ENCODE results near the gene EYS. TPM values are rescaled to one million over a fixed set of nuclear protein-coding genes. Genes with fewer than 3 reads are reported as not detected.

Gene EYS
- total RNA-seq, 1 experiment from 2014 or later, result not detected

- Mint-ChIP-seq H3K4me1 (peaks cover 3% of the 10 kb centered on the region in 2 experiments; a peak in 2 of 4 replicates), H3K36me3 (ENCODE audit: insufficient read depth in 1 of 3, low read depth in 3 of 3) (no peaks in the 10 kb centered on the region), H3K27me3 (ENCODE audit: low read depth) (no peaks in the 10 kb centered on the region; the same call in 1 of the 2 replicates), H3K27ac (no peak overlapping the region), H3K4me3 (no peak overlapping the region), H3K9me3 (no peaks in the 10 kb centered on the region; a peak in 1 of 5 replicates)
- Histone ChIP-seq H3K56ac (ENCODE audit: insufficient read length, low read depth, low read length) (no peak overlapping the region), H2AFZ (ENCODE audit: low read length) (no peak overlapping the region), H2BK120ac (ENCODE audit: low read depth, low read length, poor library complexity, severe bottlenecking) (no peak overlapping the region), H3K4ac (ENCODE audit: low read depth, low read length) (no peak overlapping the region), H2AK5ac (ENCODE audit: insufficient read length, low read length) (no peak overlapping the region), H3K9ac (ENCODE audit: extremely low read depth, insufficient read length, low read length) (no peak overlapping the region), H3K14ac (ENCODE audit: insufficient read depth, low read length) (no peak overlapping the region), H4K91ac (ENCODE audit: insufficient read length, low read depth, low read length) (no peak overlapping the region), H2BK15ac (ENCODE audit: low read depth, low read length) (no peak overlapping the region), H4K5ac (ENCODE audit: insufficient read length, low read depth, low read length) (no peak overlapping the region), H3K18ac (ENCODE audit: insufficient read length, low read depth, low read length) (no peak overlapping the region), H3K79me1 (ENCODE audit: insufficient read depth, low read depth, low read length, poor library complexity, severe bottlenecking) (no peaks in the 10 kb centered on the region), H3K4me1 (ENCODE audit: insufficient read depth, low read length) (no peaks in the 10 kb centered on the region), H3T11ph (ENCODE audit: low read length) (no peak overlapping the region), H3K9me3 (ENCODE audit: control insufficient read depth, low read depth, low read length) (no peaks in the 10 kb centered on the region), H2BK12ac (ENCODE audit: insufficient read length, low read depth, low read length) (no peak overlapping the region), H4K20me1 (ENCODE audit: control insufficient read depth, insufficient read depth, insufficient read length) (no peaks in the 10 kb centered on the region), H3K4me2 (ENCODE audit: insufficient read depth, insufficient read length, low read length) (no peak overlapping the region), H3K27me3 (ENCODE audit: insufficient read depth, low read length) (no peaks in the 10 kb centered on the region), H2BK5ac (ENCODE audit: insufficient read length, low read length) (no peak overlapping the region), H2BK20ac (ENCODE audit: low read depth, low read length, poor library complexity, severe bottlenecking) (no peak overlapping the region), H3K23ac (ENCODE audit: insufficient read length, low read depth, low read length) (no peak overlapping the region), H3K23me2 (ENCODE audit: insufficient read length, low read depth, low read length, poor library complexity, severe bottlenecking) (no peaks in the 10 kb centered on the region), H3K27ac (ENCODE audit: insufficient read length, low read depth, low read length) (no peak overlapping the region), H3K79me2 (ENCODE audit: insufficient read depth, low read length) (no peaks in the 10 kb centered on the region), H4K8ac (replicated peaks; ENCODE audit: insufficient read length, low read depth, low read length) (no peak overlapping the region)
- DNase-seq, result no peak
- TF ChIP-seq CTCF (conservative IDR thresholded peaks at IDR 0.05), result no peak
- WGBS (ENCODE audit: extremely low coverage, insufficient read length, low lambda C conversion rate), result no CpG with 5 or more reads among the region's 1 CpG
Observed at GRCh38 chr6:64103480-64103879, 1603.5 kb downstream of the EYS start.
